GM10266 (cell line): ENCODE measurements around the gene SEM1.
"Not testable (repeated sequence)": the region's sequence is repeated elsewhere in the genome, so short reads cannot be mapped to it uniquely, and the experiment has no call there.

ENCODE experiments used
- DNase-seq: peaks from one replicate; pipeline ENCODE4 v3.0.0; 2012; ENCODE audit errors: extremely low spot score
- TF ChIP-seq, protein P1 (sequence below): IDR thresholded peaks from 2 replicates; pipeline ENCODE4 v1.5.1; 2012; ENCODE audit warnings: mild to moderate bottlenecking, low read depth; ENCODE audit not compliant: control insufficient read depth, insufficient read depth; ENCODE audit errors: missing control alignments

SEM1 gene

DNA sequence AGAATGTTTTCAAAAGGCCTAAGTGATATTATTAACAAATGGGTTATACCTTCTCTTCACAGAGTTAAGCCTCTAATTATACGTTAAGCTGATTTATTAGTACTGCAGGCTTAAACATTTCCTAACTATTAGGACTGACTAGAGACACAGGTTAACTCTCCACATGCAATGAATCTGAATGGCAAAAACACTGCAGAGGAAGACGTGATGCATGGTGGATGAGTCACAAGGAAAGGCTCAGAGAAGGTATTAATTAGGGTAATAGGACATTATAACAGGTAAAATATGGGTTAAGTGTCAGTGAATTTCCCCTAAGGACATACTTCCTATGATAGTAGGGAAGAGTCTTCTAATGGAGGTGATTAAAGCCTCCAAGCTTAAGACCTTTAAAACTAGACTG, 24.7 kb upstream of the SEM1 start:
- TF ChIP-seq, protein P1, sequence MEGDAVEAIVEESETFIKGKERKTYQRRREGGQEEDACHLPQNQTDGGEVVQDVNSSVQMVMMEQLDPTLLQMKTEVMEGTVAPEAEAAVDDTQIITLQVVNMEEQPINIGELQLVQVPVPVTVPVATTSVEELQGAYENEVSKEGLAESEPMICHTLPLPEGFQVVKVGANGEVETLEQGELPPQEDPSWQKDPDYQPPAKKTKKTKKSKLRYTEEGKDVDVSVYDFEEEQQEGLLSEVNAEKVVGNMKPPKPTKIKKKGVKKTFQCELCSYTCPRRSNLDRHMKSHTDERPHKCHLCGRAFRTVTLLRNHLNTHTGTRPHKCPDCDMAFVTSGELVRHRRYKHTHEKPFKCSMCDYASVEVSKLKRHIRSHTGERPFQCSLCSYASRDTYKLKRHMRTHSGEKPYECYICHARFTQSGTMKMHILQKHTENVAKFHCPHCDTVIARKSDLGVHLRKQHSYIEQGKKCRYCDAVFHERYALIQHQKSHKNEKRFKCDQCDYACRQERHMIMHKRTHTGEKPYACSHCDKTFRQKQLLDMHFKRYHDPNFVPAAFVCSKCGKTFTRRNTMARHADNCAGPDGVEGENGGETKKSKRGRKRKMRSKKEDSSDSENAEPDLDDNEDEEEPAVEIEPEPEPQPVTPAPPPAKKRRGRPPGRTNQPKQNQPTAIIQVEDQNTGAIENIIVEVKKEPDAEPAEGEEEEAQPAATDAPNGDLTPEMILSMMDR = no peak

DNA sequence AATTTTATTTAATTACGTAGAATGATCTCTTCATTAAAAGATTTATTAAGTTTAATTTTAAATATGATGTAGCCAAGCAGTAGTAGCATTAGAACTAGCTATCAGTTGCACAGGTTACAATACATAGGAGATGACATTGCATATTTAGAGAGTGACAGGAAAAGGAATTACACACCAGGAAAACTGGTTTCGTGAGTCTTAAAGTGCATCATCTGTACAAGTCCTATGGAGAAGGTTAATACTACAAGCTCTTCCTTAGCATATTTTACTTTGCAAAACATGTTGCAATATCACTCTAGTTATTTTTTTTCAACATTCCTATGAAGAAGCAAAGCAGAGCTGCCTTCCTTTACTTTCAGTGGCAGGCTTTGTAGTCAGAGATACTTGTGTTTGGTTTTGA, 20.2 kb upstream of the SEM1 start:
- no peak for DNase-seq
- TF ChIP-seq, protein P1 = no peak

More for the DNA sequence above, 24.7 kb upstream of the SEM1 start:
- DNase-seq = no peak

DNA sequence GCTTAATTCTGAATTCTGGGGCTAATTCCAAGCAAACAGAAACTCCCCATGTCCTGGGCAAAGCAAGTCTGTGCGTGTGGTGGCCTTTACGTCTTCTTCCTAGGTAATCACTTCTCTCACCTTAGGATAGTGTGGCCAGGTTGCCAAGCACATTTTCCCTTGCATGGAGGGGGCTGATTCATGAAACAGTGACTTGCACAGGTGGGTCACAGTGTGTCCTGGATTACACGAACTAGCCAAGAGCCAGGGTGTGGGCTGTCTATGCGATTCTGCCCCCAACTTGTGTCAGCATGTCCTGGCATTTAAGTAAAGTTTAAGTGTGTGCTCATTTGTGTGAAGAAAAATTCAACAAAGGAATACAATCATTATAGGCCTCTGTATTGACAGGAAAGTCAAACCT, 18.5 kb upstream of the SEM1 start:
- TF ChIP-seq, protein P1 = no peak
- no peak for DNase-seq

DNA sequence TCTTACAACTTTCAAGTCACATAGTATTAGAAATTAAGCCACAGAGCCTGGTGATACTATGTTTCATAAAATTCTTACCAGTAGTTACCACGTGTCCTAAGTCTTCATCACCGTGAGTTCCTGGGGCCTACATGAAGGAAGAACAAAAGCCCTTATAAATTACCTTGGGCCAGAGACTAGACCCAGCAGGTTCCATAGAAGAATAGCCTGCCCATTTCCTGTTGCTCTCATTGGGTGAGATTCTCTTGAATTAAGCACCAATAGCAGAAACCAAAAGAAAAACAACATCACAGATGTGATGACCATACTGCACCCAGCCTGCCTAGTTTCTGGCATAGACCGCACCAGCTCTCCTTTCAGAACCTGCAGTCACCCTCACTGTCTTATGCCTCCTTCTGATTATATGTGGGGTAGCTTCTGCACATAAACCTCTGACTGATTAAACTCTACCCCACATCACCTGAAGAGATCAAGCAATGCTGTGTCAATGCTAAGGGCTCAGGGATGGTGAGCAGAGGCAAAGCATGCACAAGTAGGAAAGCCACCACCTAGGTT, 18.0 kb upstream of the SEM1 start:
- TF ChIP-seq, protein P1 = no peak
- DNase-seq = no peak

DNA sequence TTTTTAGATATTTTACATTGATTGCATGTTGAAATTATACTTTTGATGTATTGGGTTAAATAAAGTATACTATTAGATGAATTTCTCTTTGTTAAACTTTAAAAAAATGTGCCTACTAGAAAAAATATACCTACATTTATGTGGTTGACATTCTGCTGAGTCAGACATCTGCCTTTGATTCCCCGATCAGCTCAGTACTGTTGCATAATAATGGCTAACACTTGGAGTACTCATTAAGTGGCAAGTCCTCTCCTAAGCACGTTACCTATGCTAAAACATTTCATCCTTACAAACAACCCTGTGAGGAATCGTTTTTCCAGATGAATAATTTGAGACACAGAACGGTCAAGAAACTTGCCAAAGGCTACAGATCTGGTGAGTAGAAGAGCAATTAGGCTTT, 14.0 kb upstream of the SEM1 start:
- DNase-seq = no peak
- TF ChIP-seq, protein P1 = no peak

DNA sequence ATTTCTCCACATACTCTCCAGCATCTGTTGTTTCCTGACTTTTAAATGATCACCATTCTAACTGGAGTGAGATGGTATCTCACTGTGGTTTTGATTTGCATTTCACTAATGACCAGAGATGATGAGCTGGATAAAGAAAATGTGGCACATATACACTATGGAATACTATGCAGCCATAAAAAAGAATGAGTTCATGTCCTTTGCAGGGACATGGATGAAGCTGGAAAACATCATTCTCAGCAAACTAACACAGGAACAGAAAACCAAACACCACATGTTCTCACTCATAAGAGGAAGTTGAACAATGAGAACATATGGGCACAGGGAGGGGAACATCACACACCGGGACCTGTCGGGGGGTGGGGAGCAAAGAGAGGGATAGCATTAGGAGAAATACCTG, 13.3 kb upstream of the SEM1 start:
- DNase-seq = not testable (repeated sequence)

DNA sequence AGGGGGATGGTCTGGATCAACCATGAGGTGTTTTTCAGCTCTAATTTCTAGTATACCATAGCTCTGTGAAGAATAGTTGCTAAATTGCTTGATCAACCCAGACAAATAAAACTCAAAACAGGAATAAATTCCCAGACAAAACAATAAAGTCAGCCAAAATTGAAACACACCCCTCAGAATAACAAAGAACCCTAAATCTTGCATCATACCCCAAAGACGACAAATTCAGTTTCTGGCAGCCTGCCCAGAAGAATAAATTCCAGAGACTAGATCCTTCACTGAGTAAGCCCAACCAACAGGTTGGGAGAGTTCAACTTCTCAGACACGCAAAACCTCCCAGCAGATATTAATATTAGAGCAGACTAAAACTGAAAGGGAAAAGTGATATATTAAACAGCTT, 11.2 kb upstream of the SEM1 start:
- DNase-seq = no peak

More for the DNA sequence above, 11.2 kb upstream of the SEM1 start:
- TF ChIP-seq, protein P1 = no peak
